ENCODE data around the gene IMPDH1. TPM values are rescaled to one million over a fixed set of nuclear protein-coding genes. Genes with fewer than 3 reads are reported as not detected.
A peak's percentile ranks its signal among the peaks of the same experiment; 100 is the strongest.

IMPDH1 gene
- total RNA-seq, 2 experiments from 2014 or later, result 64.7 to 67.4 TPM

GRCh38 chr7:128358233-128358632, 51.5 kb downstream of the IMPDH1 start:
- Mint-ChIP-seq H3K9me3 (no peaks in the 10 kb centered on the region), H3K36me3 (ENCODE audit: low read depth) (no peaks in the 10 kb centered on the region), H3K27me3 (peaks cover 62% of the 10 kb centered on the region), H3K4me1 (peaks cover 24% of the 10 kb centered on the region), H3K27ac (no peak overlapping the region), H3K4me3 (no peak overlapping the region)
- CTCF ChIA-PET, result interaction anchor here (0.8 to 1.9 kb wide), 2 partner anchors 11 to 30 kb away, joined by 4 to 13 read pairs; no protein-coding TSS in a partner anchor
- POLR2A ChIA-PET, result interaction anchor here (2.5 kb wide), 1 partner anchor 14 kb away, joined by 8 read pairs; the partner anchor contains the start of gene RBM28
- DNase-seq, result no peak

GRCh38 chr7:128357217-128357613, 52.6 kb downstream of the IMPDH1 start:
- ChIA-PET POLR2A (interaction anchor here (2.5 kb wide), 1 partner anchor 13 kb away, joined by 8 read pairs; the partner anchor contains the start of gene RBM28), CTCF (interaction anchor here (1.0 to 1.9 kb wide), 3 partner anchors 10 to 71 kb away, joined by 4 to 13 read pairs (median 4); no protein-coding TSS in a partner anchor)
- H3K27ac Mint-ChIP-seq, result no peak overlapping the region
- DNase-seq, result no peak
- no peaks in the 10 kb centered on the region for H3K9me3 Mint-ChIP-seq
- no peak overlapping the region for H3K4me3 Mint-ChIP-seq
- H3K36me3 Mint-ChIP-seq (ENCODE audit: low read depth), result no peaks in the 10 kb centered on the region
- peaks cover 20% of the 10 kb centered on the region for H3K4me1 Mint-ChIP-seq
- peaks cover 59% of the 10 kb centered on the region for H3K27me3 Mint-ChIP-seq

- no peaks in the 10 kb centered on the region for H3K9me3 Mint-ChIP-seq
- no peak overlapping the region for H3K4me3 Mint-ChIP-seq
- H3K27ac Mint-ChIP-seq, result no peak overlapping the region
- CTCF ChIA-PET, result interaction anchor here (1.0 to 1.9 kb wide), 4 partner anchors 9 to 71 kb away, joined by 3 to 13 read pairs (median 4); partner anchors contain the start of gene RBM28
- DNase-seq, result no peak
- H3K27me3 Mint-ChIP-seq, result peaks cover 54% of the 10 kb centered on the region
- POLR2A ChIA-PET, result interaction anchor here (2.5 kb wide), 1 partner anchor 13 kb away, joined by 8 read pairs; the partner anchor contains the start of gene RBM28
- no peaks in the 10 kb centered on the region for H3K36me3 Mint-ChIP-seq (ENCODE audit: low read depth)
- H3K4me1 Mint-ChIP-seq, result peaks cover 15% of the 10 kb centered on the region
These were observed 53.1 kb downstream of the IMPDH1 start for GRCh38 chr7:128356546-128357216.

GRCh38 chr7:128353610-128354009, 56.2 kb downstream of the IMPDH1 start:
- Mint-ChIP-seq H3K4me3 (no peak overlapping the region), H3K27ac (no peak overlapping the region)
- CTCF ChIA-PET, result interaction anchor here (1.4 kb wide), 1 partner anchor 36 kb away, joined by 3 read pairs; no protein-coding TSS in a partner anchor

GRCh38 chr7:128353189-128353588, 56.6 kb downstream of the IMPDH1 start:
- CTCF ChIA-PET, result interaction anchor here (1.1 to 1.4 kb wide), 2 partner anchors 35 to 36 kb away, joined by 3 read pairs; no protein-coding TSS in a partner anchor
- no peaks in the 10 kb centered on the region for H3K9me3 Mint-ChIP-seq
- POLR2A ChIA-PET, result interaction anchor here (0.8 kb wide), 1 partner anchor 9 kb away, joined by 3 read pairs; the partner anchor contains the start of gene RBM28
- peaks cover 9% of the 10 kb centered on the region for H3K4me1 Mint-ChIP-seq
- H3K27ac Mint-ChIP-seq, result no peak overlapping the region
- H3K4me3 Mint-ChIP-seq, result no peak overlapping the region
- H3K27me3 Mint-ChIP-seq, result peaks cover 59% of the 10 kb centered on the region
- H3K36me3 Mint-ChIP-seq (ENCODE audit: low read depth), result no peaks in the 10 kb centered on the region
- no peak for DNase-seq

More at GRCh38 chr7:128353610-128354009, 56.2 kb downstream of the IMPDH1 start:
- no peak for DNase-seq
- Mint-ChIP-seq H3K4me1 (peaks cover 9% of the 10 kb centered on the region), H3K27me3 (peaks cover 60% of the 10 kb centered on the region), H3K36me3 (ENCODE audit: low read depth) (no peaks in the 10 kb centered on the region), H3K9me3 (no peaks in the 10 kb centered on the region)
- POLR2A ChIA-PET, result no interaction called here

- Mint-ChIP-seq H3K4me1 (peaks cover 9% of the 10 kb centered on the region), H3K36me3 (ENCODE audit: low read depth) (no peaks in the 10 kb centered on the region), H3K4me3 (no peak overlapping the region), H3K27me3 (peaks cover 62% of the 10 kb centered on the region), H3K27ac (no peak overlapping the region), H3K9me3 (no peaks in the 10 kb centered on the region)
- CTCF ChIA-PET, result interaction anchor here (1.1 kb wide), 1 partner anchor 35 kb away, joined by 3 read pairs; no protein-coding TSS in a partner anchor
- POLR2A ChIA-PET, result interaction anchor here (0.8 kb wide), 1 partner anchor 9 kb away, joined by 3 read pairs; the partner anchor contains the start of gene RBM28
- DNase-seq, result no peak
These were observed 57.1 kb downstream of the IMPDH1 start for GRCh38 chr7:128352636-128353035.

- H3K4me3 Mint-ChIP-seq, result no peak overlapping the region
- peaks cover 63% of the 10 kb centered on the region for H3K27me3 Mint-ChIP-seq
- no peaks in the 10 kb centered on the region for H3K36me3 Mint-ChIP-seq (ENCODE audit: low read depth)
- no peak overlapping the region for H3K27ac Mint-ChIP-seq
- POLR2A ChIA-PET, result no interaction called here
- H3K9me3 Mint-ChIP-seq, result no peaks in the 10 kb centered on the region
- DNase-seq, result no peak
- CTCF ChIA-PET, result interaction anchor here (1.1 kb wide), 1 partner anchor 36 kb away, joined by 3 read pairs; no protein-coding TSS in a partner anchor
- H3K4me1 Mint-ChIP-seq, result peaks cover 9% of the 10 kb centered on the region
These were observed 57.6 kb downstream of the IMPDH1 start for GRCh38 chr7:128352153-128352537.

GRCh38 chr7:128351296-128352152, 58.3 kb downstream of the IMPDH1 start:
- Mint-ChIP-seq H3K4me1 (peaks cover 9% of the 10 kb centered on the region), H3K9me3 (no peaks in the 10 kb centered on the region), H3K36me3 (ENCODE audit: low read depth) (no peaks in the 10 kb centered on the region), H3K27ac (no peak overlapping the region), H3K4me3 (no peak overlapping the region), H3K27me3 (peaks cover 62% of the 10 kb centered on the region)
- CTCF ChIA-PET, result interaction anchor here (1.0 to 1.5 kb wide), 2 partner anchors 30 to 35 kb away, joined by 3 read pairs; no protein-coding TSS in a partner anchor
- no peak for DNase-seq
- POLR2A ChIA-PET, result no interaction called here

- CTCF ChIA-PET, result interaction anchor here (1.0 to 1.5 kb wide), 2 partner anchors 31 to 36 kb away, joined by 3 read pairs; no protein-coding TSS in a partner anchor
- Mint-ChIP-seq H3K4me3 (no peak overlapping the region), H3K9me3 (no peaks in the 10 kb centered on the region), H3K27ac (no peak overlapping the region), H3K4me1 (peaks cover 8% of the 10 kb centered on the region), H3K27me3 (peaks cover 62% of the 10 kb centered on the region), H3K36me3 (ENCODE audit: low read depth) (no peaks in the 10 kb centered on the region)
- POLR2A ChIA-PET, result no interaction called here
- DNase-seq, result no peak
These were observed 59.0 kb downstream of the IMPDH1 start for GRCh38 chr7:128350708-128351295.

- no peak overlapping the region for H3K4me3 Mint-ChIP-seq
- CTCF ChIA-PET, result interaction anchor here (1.6 kb wide), 1 partner anchor 32 kb away, joined by 5 read pairs; no protein-coding TSS in a partner anchor
- peaks cover 3% of the 10 kb centered on the region for H3K4me1 Mint-ChIP-seq
- POLR2A ChIA-PET, result no interaction called here
- no peaks in the 10 kb centered on the region for H3K9me3 Mint-ChIP-seq
- DNase-seq, result no peak
- H3K27me3 Mint-ChIP-seq, result peaks cover 52% of the 10 kb centered on the region
- no peak overlapping the region for H3K27ac Mint-ChIP-seq
- H3K36me3 Mint-ChIP-seq (ENCODE audit: low read depth), result no peaks in the 10 kb centered on the region
These were observed 60.3 kb downstream of the IMPDH1 start for GRCh38 chr7:128349466-128349825.

GRCh38 chr7:128347647-128348097, 62.1 kb downstream of the IMPDH1 start:
- peak; percentile 56 for DNase-seq
- POLR2A ChIA-PET, result interaction anchor here (1.8 to 2.1 kb wide), 2 partner anchors 40 to 43 kb away, joined by 5 to 10 read pairs; no protein-coding TSS in a partner anchor
- Mint-ChIP-seq H3K27me3 (peaks cover 37% of the 10 kb centered on the region), H3K4me3 (no peak overlapping the region), H3K36me3 (ENCODE audit: low read depth) (no peaks in the 10 kb centered on the region), H3K9me3 (no peaks in the 10 kb centered on the region), H3K4me1 (peaks cover 13% of the 10 kb centered on the region), H3K27ac (no peak overlapping the region)
- CTCF ChIA-PET, result interaction anchor here (0.6 to 2.7 kb wide), 22 partner anchors 10 to 391 kb away, joined by 3 to 52 read pairs (median 5); partner anchors contain the start of gene CALU

GRCh38 chr7:128344431-128344774, 65.4 kb downstream of the IMPDH1 start:
- no peak for DNase-seq
- Mint-ChIP-seq H3K27me3 (peaks cover 20% of the 10 kb centered on the region), H3K9me3 (no peaks in the 10 kb centered on the region), H3K4me1 (peaks cover 31% of the 10 kb centered on the region), H3K36me3 (ENCODE audit: low read depth) (peaks cover 2% of the 10 kb centered on the region), H3K4me3 (peak overlapping the region; percentile 93), H3K27ac (no peak overlapping the region)
- ChIA-PET CTCF (interaction anchor here (1.1 to 2.6 kb wide), 12 partner anchors 10 to 209 kb away, joined by 3 to 35 read pairs (median 5); no protein-coding TSS in a partner anchor), POLR2A (interaction anchor here (0.8 to 1.6 kb wide), 7 partner anchors 8 to 519 kb away, joined by 3 to 8 read pairs (median 4); partner anchors contain the start of gene ATP6V1F)
